IMR-90 (cell line): Measurements from ENCODE around the gene DESI2.

Experiments used
- BHLHE40 ChIP-seq: fragments of 150-350 bp; IDR thresholded peaks from 2 replicates; pipeline ENCODE4 v1.6.1; 2016; ENCODE audit warnings: mild to moderate bottlenecking, low read depth, low read length
- CHD1 ChIP-seq: IDR thresholded peaks from 2 replicates; pipeline ENCODE4 v1.6.1; 2012; ENCODE audit warnings: low read depth, low read length, improper control_type of control experiment
- CTCF ChIP-seq: conservative IDR thresholded peaks from 2 replicates; pipeline ENCODE4 v1.5.1; 2012; ENCODE audit warnings: mild to moderate bottlenecking, low read depth, low read length, improper control_type of control experiment
- FOS ChIP-seq: fragments of 150-350 bp; IDR thresholded peaks from 2 replicates; pipeline ENCODE4 v1.6.1; 2016; ENCODE audit warnings: low read depth, low read length
- MAFK ChIP-seq: IDR thresholded peaks from 2 replicates; pipeline ENCODE4 v1.6.1; 2012; ENCODE audit warnings: low read depth, low read length, improper control_type of control experiment
- MAZ ChIP-seq: IDR thresholded peaks from 2 replicates; pipeline ENCODE4 v1.6.1; 2012; ENCODE audit warnings: low read depth, mild to moderate bottlenecking, low read length, improper control_type of control experiment, moderate library complexity, borderline replicate concordance
- MXI1 ChIP-seq: IDR thresholded peaks from 2 replicates; pipeline ENCODE4 v1.6.1; 2012; ENCODE audit warnings: low read depth, mild to moderate bottlenecking, low read length, moderate library complexity, borderline replicate concordance
- POLR2A ChIP-seq: IDR thresholded peaks from 2 replicates; pipeline ENCODE4 v1.6.1; 2012; ENCODE audit warnings: mild to moderate bottlenecking, low read depth, low read length
- RAD21 ChIP-seq: IDR thresholded peaks from 2 replicates; pipeline ENCODE4 v1.6.1; 2012; ENCODE audit warnings: low read length, improper control_type of control experiment
- RCOR1 ChIP-seq: IDR thresholded peaks from 2 replicates; pipeline ENCODE4 v1.6.1; 2012; ENCODE audit warnings: mild to moderate bottlenecking, low read length, improper control_type of control experiment; ENCODE audit not compliant: insufficient replicate concordance
- RFX5 ChIP-seq: IDR thresholded peaks from 2 replicates; pipeline ENCODE4 v1.8.0; 2012; ENCODE audit warnings: low read depth, mild to moderate bottlenecking, low read length, moderate library complexity
- SMC3 ChIP-seq: fragments of 150-350 bp; IDR thresholded peaks from 2 replicates; pipeline ENCODE4 v1.6.1; 2016; ENCODE audit warnings: low read depth, mild to moderate bottlenecking, antibody characterized with exemption, low read length, moderate library complexity
- USF2 ChIP-seq: fragments of 150-350 bp; IDR thresholded peaks from 2 replicates; pipeline ENCODE4 v1.6.1; 2017; ENCODE audit warnings: mild to moderate bottlenecking, antibody characterized with exemption, low read length, low read depth

- TF ChIP-seq POLR2A (no peak), CTCF (no peak), MXI1 (no peak), MAFK (no peak), CHD1 (no peak), FOS (no peak), SMC3 (no peak), MAZ (no peak), USF2 (no peak), RCOR1 (no peak), RAD21 (no peak), RFX5 (no peak), BHLHE40 (no peak)
These were observed 83.1 kb downstream of the DESI2 start for GRCh38 chr1:244735876-244736561.
